Cardiac muscle cell (in vitro differentiated cells and primary cell): ENCODE results near the gene TCF3. TPM values are rescaled to one million over a fixed set of nuclear protein-coding genes. Genes with fewer than 3 reads are reported as not detected.

Source experiments
- DNase-seq, 2 donors: peaks; one replicate each; pipeline versions ENCODE4 v3.0.0 to v3.0.0-alpha.2; 2010 to 2017; ENCODE audit warnings: low read depth in 1 of 2, low spot score in 1 of 2
- H3K27ac ChIP-seq: fragments of 200-600 bp; sonication (generic); 2 replicates; pipeline ENCODE4 v1.5.1; 2016
- H3K27me3 ChIP-seq: fragments of 200-600 bp; sonication (generic); 2 replicates; pipeline ENCODE4 v1.6.0; 2016; ENCODE audit warnings: control low read depth
- H3K36me3 ChIP-seq: fragments of 200-600 bp; sonication (generic); 2 replicates; pipeline ENCODE4 v1.5.1; 2016; ENCODE audit warnings: control low read depth
- H3K4me1 ChIP-seq: fragments of 200-600 bp; sonication (generic); 2 replicates; pipeline ENCODE4 v1.8.1; 2017; ENCODE audit warnings: low read depth, mild to moderate bottlenecking, mixed run types
- H3K4me3 ChIP-seq: fragments of 200-600 bp; sonication (generic); 2 replicates; pipeline ENCODE4 v1.5.1; 2016; ENCODE audit warnings: mild to moderate bottlenecking
- H3K9me3 ChIP-seq: fragments of 200-600 bp; sonication (generic); 2 replicates; pipeline ENCODE4 v1.5.1; 2017; ENCODE audit warnings: low read depth, mild to moderate bottlenecking, control low read depth
- CTCF ChIP-seq: IDR thresholded peaks from 2 replicates; pipeline ENCODE4 v1.5.1; 2012; ENCODE audit warnings: low read depth, mild to moderate bottlenecking, low read length
- polyA plus RNA-seq: library from polyadenylated mRNA; unstranded; fragments of >200 nt; fragmentation: Nextera tagmentation; extraction: Ambion mirVana; gene quantifications from 2 replicates; pipeline ENCODE4 v1.2.1, GENCODE V29; 2016
- total RNA-seq: library from RNA; depleted of rRNA; stranded (reverse); fragments of >200 nt; gene quantifications from 2 replicates; pipeline ENCODE4 v1.2.3, GENCODE V29; 2016

TCF3 gene
- total and polyA plus RNA-seq, 2 experiments from 2014 or later = 110 to 281 TPM

GRCh38 chr19:1631557-1632100, 20.8 kb downstream of the TCF3 start:
- Histone ChIP-seq H3K27ac (no peak overlapping the region), H3K9me3 (no peaks in the 10 kb centered on the region), H3K4me3 (no peak overlapping the region), H3K4me1 (no peaks in the 10 kb centered on the region), H3K27me3 (no peaks in the 10 kb centered on the region), H3K36me3 (peaks cover 5% of the 10 kb centered on the region)
- DNase-seq = no peak
- TF ChIP-seq CTCF = no peak

GRCh38 chr19:1630811-1631210, 21.6 kb downstream of the TCF3 start:
- Histone ChIP-seq H3K9me3 (no peaks in the 10 kb centered on the region), H3K36me3 (peaks cover 5% of the 10 kb centered on the region), H3K27ac (no peak overlapping the region), H3K4me1 (no peaks in the 10 kb centered on the region), H3K4me3 (no peak overlapping the region), H3K27me3 (no peaks in the 10 kb centered on the region)
- no peak for TF ChIP-seq CTCF
- DNase-seq = no peak

- DNase-seq = no peak
- Histone ChIP-seq H3K4me3 (no peak overlapping the region), H3K27me3 (no peaks in the 10 kb centered on the region), H3K27ac (no peak overlapping the region), H3K9me3 (no peaks in the 10 kb centered on the region), H3K4me1 (no peaks in the 10 kb centered on the region), H3K36me3 (peaks cover 5% of the 10 kb centered on the region)
- TF ChIP-seq CTCF = no peak
Observed at GRCh38 chr19:1630012-1630411, 22.4 kb downstream of the TCF3 start.

GRCh38 chr19:1629256-1629808, 23.1 kb downstream of the TCF3 start:
- Histone ChIP-seq H3K9me3 (no peaks in the 10 kb centered on the region), H3K4me1 (no peaks in the 10 kb centered on the region), H3K27me3 (no peaks in the 10 kb centered on the region), H3K27ac (no peak overlapping the region), H3K36me3 (peaks cover 5% of the 10 kb centered on the region), H3K4me3 (no peak overlapping the region)
- no peak for DNase-seq
- TF ChIP-seq CTCF = no peak

GRCh38 chr19:1627194-1627593, 25.2 kb downstream of the TCF3 start:
- DNase-seq = no peak
- Histone ChIP-seq H3K4me3 (no peak overlapping the region), H3K36me3 (peaks cover 7% of the 10 kb centered on the region), H3K9me3 (no peaks in the 10 kb centered on the region), H3K4me1 (no peaks in the 10 kb centered on the region), H3K27ac (no peak overlapping the region), H3K27me3 (no peaks in the 10 kb centered on the region)
- TF ChIP-seq CTCF = no peak
